Fibroblast of skin of back (primary cell): ENCODE results near the gene DFFB.

ENCODE experiments used
- DNase-seq: peaks from one replicate; pipeline ENCODE4 v3.0.0-alpha.2; 2013

Gene DFFB

DNA sequence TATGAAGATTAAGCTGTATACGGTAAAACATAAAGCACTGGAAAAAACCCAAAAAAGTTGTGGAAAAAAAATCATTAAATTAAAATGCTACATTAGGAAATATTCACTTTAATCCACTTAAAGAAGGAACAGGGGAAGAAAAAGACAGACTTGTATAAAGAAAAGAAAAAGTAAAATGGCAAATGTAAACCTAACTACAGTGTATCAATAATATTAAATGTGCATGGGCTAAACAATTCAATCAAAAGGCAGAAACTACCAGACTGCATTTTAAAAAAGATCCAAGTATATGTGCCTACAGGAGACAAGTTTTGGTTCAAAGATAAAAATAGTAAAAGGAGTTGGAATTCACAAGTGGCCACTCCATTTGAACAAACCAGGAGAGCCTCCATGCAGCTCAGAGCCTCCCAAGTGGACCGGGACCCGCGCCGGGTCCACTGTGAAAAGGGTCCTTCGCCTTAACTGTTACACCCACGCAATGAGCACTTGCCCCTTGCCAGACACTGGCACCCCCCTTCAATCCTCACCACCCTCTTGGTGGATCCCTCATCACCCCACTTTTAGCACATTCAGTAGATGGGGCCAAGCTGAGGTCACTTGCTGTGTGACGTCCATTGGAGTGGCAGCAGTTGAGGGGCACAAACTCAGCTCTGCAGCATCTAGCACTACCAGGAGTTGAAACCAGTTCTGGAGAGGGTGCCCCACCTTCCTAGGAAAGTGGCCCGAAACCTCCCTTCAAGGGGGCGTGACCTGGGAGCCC, 41.9 kb downstream of the DFFB start:
- no peak for DNase-seq

- no peak for DNase-seq
Measured at GRCh38 chr1:3899754-3900149, 42.5 kb downstream of the DFFB start.

GRCh38 chr1:3900150-3900968, 43.1 kb downstream of the DFFB start, which contains the start of gene C1orf174:
Gene C1orf174, minus strand, starts transcription at chr1:3900272. Its CDS starts 86 bp downstream, at chr1:3900186.
- peak; percentile 96 for DNase-seq

GRCh38 chr1:3900969-3901529, 43.8 kb downstream of the DFFB start:
- peak; percentile 96 for DNase-seq

DNA sequence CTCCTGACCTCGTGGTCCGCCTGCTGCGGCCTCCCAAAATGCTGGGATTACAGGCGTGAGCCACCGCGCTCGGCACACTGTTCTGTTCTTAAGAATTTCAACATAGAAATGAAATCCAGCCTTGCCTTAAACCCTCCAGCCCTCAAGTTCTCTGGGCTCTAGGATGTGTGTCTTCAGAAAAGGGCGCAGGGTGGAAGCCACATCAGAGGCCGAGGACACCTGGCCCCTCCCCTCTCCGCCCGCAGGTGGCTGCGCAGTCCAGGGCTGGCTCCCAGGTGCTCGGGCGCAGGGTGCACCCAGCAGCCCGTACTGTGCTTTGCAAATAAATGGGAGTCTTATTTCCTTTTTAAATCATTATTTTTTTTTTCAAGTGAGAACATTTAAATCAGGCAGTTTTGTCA, 44.8 kb downstream of the DFFB start:
- no peak for DNase-seq

GRCh38 chr1:3902571-3903091, 45.4 kb downstream of the DFFB start:
- DNase-seq = no peak

DNA sequence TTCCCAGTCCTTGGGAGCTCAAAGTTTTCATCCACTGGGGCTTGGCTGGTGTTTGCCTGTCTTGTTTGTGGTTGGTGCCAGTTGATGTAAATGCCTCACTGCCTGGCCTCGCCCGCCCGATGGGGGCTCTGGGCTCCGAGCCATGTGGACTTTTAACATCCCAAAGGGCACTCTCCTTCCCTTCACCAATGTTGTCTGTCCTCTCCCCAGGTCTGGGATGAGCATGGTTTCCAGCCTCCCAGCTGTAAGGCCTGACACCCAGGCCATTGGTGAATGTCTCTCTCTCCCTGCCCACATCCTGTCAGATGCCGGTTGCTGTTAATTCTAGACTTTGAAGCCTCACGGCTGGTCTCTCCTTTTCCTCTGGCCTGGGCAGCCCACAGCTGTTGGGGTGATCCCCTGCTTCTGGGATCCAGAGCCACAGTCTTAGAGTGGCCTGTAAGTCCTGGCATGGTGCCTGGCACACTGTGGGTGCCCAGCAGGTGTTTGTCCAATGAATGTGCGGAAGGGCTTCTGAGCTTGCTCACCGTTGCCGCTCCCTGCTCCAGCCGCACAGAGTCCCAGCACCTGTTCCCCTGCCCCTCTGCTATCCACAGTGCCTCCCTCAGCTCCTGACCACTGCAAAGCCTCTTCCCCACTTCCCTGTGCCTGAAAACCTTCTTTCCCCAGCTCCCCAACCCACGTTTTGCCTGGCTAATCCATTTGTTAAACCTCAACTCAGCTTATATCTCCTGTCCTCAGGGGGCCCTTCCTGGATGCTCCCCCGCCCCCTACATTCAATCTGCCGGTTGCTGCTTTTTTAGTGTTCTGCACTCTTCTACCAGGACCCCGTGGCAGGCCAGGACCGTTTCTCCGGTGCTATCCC, 46.1 kb downstream of the DFFB start:
- no peak for DNase-seq

DNA sequence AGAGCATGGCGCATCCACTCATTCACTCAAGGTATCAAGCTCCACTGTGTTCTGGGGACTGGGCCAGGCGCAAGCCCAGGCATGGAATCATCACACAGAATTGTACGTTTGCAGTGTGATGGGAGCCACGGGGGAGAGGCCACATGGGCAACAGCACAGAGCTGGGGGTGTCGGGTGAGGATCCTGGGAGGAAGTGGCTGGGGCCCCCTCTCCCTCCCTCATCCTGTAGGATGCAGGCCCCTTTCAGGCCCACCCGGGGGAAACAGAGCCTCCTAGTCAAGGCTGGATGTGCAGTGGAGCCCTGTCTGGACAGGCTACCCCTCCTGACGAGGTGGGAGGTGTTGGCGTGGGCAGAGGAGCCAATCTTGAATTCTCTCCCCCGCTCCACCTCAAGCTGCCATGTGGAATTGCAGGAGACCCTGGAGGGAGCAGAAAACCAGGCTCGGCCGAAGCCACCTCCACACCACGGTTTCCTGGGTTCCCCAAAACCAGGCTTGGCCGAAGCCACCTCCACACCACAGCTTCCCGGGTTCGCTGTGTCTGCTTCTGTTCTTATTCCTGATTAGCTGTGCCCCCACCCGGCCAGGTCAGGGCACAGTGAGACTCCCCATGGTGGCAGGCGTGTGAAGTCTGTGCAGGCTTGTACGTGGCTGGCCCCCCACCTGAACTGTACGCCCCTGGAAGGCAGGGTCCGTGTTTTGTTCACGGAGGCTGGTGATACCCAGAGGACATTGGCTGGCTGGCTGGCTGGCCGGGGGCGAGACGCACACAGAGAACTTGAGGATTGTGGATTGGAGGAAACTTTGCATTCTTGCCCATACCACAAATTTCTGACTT, 46.9 kb downstream of the DFFB start:
- no peak for DNase-seq

GRCh38 chr1:3904843-3905185, 47.5 kb downstream of the DFFB start:
- DNase-seq = no peak

DNA sequence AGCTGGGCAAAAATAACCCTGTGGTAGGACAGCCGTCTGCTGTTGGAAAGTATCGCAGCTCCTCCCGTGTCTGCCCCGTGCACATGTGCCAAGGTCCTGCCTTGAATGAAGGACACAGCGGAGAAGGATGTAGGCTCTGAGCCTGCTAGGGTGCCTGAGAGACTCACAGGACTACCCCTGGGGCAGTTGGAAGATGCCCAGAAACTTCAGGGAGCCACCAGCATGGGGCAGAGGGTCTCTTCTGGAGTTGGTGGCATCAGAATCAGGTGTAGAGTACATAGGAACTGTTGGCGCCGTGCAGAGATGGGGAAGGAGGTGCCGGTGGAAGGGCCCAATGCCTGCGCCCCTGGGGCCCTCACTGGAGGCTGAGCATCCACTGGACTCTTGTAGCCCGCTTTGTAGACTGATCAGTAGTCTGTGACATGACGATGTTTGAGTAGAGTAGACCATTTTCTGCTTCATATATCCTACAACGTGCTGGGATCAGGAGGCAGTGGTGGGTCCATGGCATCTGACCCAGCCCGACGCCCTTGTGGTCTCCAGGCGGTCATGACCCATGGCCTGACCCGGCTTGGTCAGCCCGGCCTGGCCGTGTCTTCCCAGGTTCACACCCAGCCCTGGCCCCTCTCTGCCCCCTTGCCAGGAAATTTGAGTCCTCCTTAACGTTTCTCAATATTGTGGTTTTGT, 48.1 kb downstream of the DFFB start:
- no peak for DNase-seq

DNA sequence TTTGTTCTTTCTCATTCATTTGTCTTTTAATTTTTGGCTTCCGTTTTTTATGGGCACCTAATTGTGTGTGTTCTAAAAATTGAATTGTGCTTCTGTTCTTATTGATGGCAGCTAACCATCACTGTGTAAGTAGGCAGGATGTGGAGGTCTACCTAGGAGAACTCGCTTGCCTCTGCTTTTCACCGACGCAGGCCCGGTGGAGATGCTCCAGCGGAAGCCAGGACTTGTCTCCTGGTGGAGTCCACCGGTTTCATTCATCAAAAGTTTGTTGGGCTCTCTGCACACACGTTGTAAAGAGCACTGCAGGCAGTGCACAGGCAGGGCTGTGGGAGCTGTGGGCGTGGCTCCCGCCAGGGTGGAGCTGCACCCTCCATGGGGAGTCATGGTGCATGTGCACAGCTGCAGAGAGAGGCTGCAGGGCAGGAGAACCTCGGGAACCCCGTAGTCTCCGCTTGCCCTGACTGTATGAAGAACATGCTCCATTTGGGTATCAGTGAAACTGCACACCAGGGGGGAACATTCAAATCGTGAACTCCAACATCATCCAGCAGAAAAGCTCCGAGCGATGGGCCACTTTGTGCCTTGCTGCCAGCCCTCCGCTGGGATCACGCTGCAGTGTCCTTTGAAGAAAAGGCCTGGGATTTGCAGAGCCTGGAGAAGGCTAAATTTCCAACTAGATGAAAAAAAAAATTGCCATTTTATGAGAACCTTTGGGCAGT, 48.8 kb downstream of the DFFB start:
- no peak for DNase-seq

GRCh38 chr1:3906672-3907020, 49.4 kb downstream of the DFFB start:
- DNase-seq = no peak

DNA sequence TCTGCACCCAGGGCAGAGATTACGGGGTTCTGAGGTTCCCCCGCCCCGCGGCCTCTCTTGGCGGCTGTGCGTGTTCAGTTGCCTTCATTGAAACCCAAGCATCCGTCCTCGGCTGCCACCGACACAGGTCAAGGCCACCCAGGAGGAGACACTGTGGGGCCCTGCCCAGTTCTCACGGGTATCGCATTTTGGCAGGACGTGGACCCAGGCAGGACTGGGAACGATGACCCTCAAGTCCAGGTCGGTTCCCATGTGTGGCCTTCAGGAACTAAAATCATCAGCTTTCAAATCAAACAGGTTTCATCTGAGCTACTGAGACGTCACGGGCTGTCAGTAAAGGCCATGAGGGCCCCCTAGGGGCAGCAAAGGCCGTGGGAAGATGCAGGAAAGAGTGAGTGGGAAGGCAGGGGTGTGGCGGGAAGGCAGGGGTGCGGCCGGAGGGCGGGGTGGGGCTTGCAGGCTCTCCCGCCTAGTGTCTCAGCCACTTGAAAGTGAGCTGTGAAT, 49.8 kb downstream of the DFFB start:
- DNase-seq = no peak

DNA sequence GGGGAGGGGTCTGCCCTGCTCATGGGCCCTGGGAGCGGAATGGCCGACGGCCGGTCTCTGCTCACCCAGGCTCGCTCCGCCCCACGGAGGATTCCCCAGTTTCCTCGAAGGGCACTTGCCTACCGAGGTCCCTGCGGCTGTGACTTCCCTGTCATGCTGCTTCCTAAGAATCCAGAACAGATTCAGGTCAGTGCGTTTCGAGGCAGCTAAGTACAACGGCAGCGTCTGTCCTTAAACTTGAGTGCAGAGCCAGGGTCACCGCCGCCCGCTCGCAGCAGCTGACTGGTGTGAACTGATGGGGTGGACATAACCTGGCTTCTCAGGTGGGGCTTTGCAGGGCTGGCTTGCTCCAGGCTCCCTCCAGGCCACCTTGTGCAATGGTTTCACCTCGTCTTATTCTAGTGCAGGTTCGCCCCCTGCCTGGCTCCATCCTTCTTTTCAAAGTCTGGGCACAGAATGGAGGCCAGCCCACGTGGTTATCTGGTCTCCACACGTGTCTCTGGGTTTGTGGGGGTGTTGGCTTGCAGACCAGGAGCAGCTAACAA, 50.4 kb downstream of the DFFB start:
- DNase-seq = no peak

DNA sequence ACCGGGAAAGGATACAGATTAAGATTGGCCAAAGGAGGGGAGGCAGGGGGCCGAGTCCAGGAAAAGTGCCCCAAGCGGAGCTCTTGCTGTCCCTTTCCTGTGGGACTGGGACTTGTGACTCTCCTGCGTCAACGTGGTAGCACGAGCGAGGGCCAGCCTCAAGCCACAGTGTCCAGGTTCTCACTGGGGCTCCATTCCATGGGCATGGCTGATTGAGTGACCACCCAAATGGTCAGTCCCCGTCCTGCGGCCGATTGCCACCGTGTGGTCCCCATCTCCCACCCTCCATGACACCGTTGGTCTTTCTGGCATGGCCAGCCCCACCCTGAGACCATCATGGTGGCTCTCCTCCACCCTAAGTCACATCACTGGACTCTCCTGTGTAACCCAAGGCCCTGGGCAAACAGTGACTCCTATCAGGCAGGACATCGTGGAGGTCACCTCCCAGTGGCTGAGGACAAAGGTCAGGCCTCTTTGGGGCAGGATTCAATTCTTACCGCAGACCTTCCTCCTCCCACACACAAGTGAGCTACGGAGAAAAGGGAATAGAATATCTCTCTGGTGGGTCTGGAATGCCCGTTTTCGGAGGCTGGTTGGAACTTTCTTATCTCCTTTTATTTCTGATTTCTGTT, 51.7 kb downstream of the DFFB start:
- DNase-seq = no peak

GRCh38 chr1:3909615-3910014, 52.3 kb downstream of the DFFB start:
- DNase-seq = no peak

DNA sequence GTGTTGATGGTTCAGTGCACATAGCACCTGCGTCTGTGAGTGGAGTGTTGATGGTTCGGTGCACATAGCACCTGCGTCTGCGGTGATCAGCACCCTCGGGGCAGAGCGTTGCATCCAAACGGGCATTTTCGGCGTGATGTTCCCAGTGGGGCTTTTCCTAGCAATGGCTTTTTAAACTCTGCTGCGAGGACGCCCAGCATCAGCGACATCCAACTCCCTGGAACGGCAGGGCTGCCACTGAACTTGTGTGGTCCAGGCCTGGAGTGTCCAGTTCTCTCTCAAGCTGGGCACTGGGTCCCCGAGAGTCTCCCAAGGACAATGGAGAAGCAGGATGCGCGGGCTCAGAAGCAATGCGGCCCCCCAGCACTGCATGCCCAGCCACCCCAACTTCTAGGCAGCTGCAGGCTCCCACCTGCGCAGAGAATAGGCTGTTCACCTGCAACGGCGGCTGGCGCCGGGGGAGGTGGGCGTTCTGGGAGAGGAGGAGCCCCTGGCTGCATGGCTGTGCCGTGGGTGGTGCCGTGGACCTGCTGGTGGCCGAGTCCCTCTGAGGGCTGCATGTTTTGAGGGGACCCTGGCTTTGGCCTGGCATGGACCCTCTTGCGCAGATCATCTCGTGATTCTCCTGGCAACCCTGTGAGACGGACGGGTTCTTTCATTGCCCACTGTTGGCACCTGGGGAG, 52.9 kb downstream of the DFFB start:
- DNase-seq = no peak
